GM12874 (cell line): Measurements from ENCODE around the gene KCP.

ENCODE experiments used
- CTCF ChIP-seq: IDR thresholded peaks from 2 replicates; pipeline ENCODE4 v1.5.1; 2011; ENCODE audit warnings: low read depth, mild to moderate bottlenecking, control low read depth, low read length, moderate library complexity; ENCODE audit not compliant: insufficient read depth

KCP gene

GRCh38 chr7:128948312-128948973, 37.9 kb upstream of the KCP start:
- no peak for TF ChIP-seq CTCF

- TF ChIP-seq CTCF: no peak
Measured at GRCh38 chr7:128947854-128948253, 37.3 kb upstream of the KCP start.

- TF ChIP-seq CTCF: peak; percentile 41; the same call in 1 of the 2 replicates
Measured at GRCh38 chr7:128946936-128947830, 36.7 kb upstream of the KCP start.

DNA sequence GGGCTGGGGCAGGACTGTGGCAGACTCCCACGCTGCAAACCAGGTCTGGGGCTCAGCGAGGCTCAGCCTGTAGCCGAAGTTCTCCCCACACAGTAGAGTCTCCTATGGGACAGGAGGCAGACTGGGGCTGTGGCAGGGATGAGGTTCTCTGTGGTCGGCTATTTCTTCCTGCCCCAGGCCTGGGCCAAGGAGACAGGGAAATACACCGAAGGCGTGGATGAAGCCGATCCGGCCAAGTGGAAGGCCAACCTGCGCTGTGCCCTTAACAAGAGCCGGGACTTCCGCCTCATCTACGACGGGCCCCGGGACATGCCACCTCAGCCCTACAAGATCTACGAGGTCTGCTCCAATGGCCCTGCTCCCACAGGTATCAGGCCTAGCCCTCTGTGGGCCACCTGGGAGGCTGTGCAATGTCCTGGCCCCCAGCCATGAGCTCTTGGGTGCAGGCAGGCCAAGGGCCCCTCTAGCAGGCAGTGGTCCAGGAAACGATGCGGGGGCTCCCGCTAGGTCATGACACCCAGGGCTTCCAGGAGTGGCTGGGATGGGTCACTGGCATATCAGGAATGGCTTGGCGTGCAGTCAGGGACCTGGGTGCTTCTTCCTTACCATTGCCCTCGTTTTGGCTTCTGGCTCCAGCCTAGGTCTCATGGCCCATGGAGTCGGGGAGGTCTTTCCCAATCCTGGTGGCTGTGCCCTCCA, 35.3 kb upstream of the KCP start:
- no peak for TF ChIP-seq CTCF

DNA sequence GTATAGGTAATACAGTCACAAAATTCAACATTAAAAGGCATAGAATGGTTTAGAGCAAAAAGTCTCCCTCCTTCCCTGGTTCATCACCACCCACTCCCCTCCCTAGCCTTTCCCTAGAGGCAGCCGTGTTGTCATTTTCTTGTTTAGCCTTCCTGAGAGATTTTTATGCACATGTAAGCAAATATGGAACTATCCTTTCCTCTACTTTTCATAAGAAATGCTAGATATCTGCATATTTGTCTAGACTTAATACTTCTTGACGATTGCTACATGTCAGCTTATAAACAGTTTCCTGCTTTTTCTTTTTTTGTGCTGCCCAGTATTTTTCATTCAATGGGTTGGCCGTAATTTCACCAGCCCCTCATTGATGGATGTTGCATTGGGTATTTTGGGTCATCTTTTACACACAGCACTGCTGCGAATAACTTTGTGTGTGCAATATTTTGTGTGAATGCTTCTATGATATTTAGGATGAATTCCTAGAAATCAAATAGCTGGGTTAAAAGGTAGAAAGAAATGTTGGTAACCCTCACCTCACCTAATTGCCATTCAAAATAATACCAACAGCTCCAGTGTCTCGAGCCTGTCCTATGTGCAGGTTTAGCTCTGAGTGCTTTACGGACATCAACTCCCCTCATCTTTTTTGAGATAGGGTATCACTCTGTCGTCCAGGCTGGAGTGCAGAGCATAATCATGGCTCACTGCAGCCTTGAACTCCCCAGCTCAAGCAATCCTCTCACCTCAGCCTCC, 34.2 kb upstream of the KCP start:
- TF ChIP-seq CTCF: no peak

DNA sequence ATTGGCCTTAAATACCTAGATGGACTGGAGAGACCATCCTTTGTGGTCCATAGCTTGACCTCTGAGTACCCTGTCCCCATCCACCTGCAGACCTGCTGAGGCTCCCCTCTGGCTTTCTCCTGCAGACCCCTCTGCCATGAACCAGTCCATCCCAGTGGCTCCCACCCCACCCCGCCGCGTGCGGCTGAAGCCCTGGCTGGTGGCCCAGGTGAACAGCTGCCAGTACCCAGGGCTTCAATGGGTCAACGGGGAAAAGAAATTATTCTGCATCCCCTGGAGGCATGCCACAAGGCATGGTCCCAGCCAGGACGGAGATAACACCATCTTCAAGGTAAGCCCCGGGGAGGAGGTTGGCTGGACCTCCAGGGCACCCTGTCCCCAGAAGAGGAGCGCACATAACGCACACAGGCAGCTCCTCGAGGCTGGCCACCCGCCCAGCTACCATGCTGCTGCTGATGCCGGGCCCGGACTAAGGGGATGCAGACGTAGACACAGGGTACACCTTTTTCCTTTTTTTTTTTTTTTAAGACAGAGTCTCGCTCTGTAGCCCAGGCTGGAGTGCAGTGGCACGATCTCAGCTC, 31.5 kb upstream of the KCP start:
- TF ChIP-seq CTCF: no peak
